OCI-LY7 (cell line): Measurements from ENCODE around the gene ATP6AP1.

Experiments
- EZH2phosphoT487 ChIP-seq: fragments of 200-600 bp; sonication (generic); IDR thresholded peaks from 2 replicates; pipeline ENCODE4 v1.6.1; 2018; ENCODE audit warnings: low read depth, borderline replicate concordance, mild to moderate bottlenecking, mixed run types, antibody characterized with exemption, low read length, moderate library complexity, mixed read lengths
- TF ChIP-seq, protein P1 (sequence below): fragments of 200-600 bp; sonication (generic); conservative IDR thresholded peaks from 2 replicates; pipeline ENCODE4 v1.5.1; 2014; ENCODE audit warnings: mild to moderate bottlenecking, antibody characterized with exemption, low read length, moderate library complexity, mixed read lengths

GRCh38 chrX:154430916-154431315, 2.4 kb downstream of the ATP6AP1 start:
- TF ChIP-seq, protein P1, sequence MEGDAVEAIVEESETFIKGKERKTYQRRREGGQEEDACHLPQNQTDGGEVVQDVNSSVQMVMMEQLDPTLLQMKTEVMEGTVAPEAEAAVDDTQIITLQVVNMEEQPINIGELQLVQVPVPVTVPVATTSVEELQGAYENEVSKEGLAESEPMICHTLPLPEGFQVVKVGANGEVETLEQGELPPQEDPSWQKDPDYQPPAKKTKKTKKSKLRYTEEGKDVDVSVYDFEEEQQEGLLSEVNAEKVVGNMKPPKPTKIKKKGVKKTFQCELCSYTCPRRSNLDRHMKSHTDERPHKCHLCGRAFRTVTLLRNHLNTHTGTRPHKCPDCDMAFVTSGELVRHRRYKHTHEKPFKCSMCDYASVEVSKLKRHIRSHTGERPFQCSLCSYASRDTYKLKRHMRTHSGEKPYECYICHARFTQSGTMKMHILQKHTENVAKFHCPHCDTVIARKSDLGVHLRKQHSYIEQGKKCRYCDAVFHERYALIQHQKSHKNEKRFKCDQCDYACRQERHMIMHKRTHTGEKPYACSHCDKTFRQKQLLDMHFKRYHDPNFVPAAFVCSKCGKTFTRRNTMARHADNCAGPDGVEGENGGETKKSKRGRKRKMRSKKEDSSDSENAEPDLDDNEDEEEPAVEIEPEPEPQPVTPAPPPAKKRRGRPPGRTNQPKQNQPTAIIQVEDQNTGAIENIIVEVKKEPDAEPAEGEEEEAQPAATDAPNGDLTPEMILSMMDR: no peak
- no peak for TF ChIP-seq EZH2phosphoT487
